ENCODE measurements around the gene SCG3. TPM values are rescaled to one million over a fixed set of nuclear protein-coding genes. Genes with fewer than 3 reads are reported as not detected.
"Not testable (repeated sequence)": the region's sequence is repeated elsewhere in the genome, so short reads cannot be mapped to it uniquely, and the experiment has no call there.

SCG3 gene
- not detected for polyA plus RNA-seq

GRCh38 chr15:51681303-51681963, at the start of gene SCG3:
SCG3 (plus strand) TSS chr15:51681503; CDS start chr15:51681756, 253 bp downstream.
- Mint-ChIP-seq H3K4me3 (no peak within 1 kb of the TSS), H3K9me3 (peaks cover 0 to 7% (median 0%) of the 10 kb centered on the region in 3 donors), H3K36me3 (no peaks in the 10 kb centered on the region), H3K4me1 (peaks cover 0 to 2% (median 0%) of the 10 kb centered on the region in 3 donors), H3K27me3 (peaks cover 32% of the 10 kb centered on the region), H3K27ac (peak within 1 kb of the TSS in 1 of 3 donors; percentile 36)

- Mint-ChIP-seq H3K27me3 (peaks cover 3% of the 10 kb centered on the region), H3K36me3 (no peaks in the 10 kb centered on the region), H3K27ac (no peak overlapping the region), H3K9me3 (peaks cover 0 to 1% (median 0%) of the 10 kb centered on the region in 3 donors), H3K4me3 (no peak overlapping the region), H3K4me1 (no peaks in the 10 kb centered on the region)
Observed at GRCh38 chr15:51634591-51635198, 46.6 kb upstream of the SCG3 start.

GRCh38 chr15:51641490-51642130, 39.7 kb upstream of the SCG3 start:
- H3K27ac Mint-ChIP-seq: no peak overlapping the region
- no peak overlapping the region for H3K4me3 Mint-ChIP-seq
- H3K4me1 Mint-ChIP-seq: no peaks in the 10 kb centered on the region
- no peaks in the 10 kb centered on the region for H3K9me3 Mint-ChIP-seq
- no peaks in the 10 kb centered on the region for H3K36me3 Mint-ChIP-seq
- peaks cover 3% of the 10 kb centered on the region for H3K27me3 Mint-ChIP-seq

GRCh38 chr15:51642696-51643095, 38.6 kb upstream of the SCG3 start:
- Mint-ChIP-seq H3K27ac (no peak overlapping the region), H3K4me3 (no peak overlapping the region), H3K36me3 (no peaks in the 10 kb centered on the region), H3K27me3 (peaks cover 3% of the 10 kb centered on the region), H3K9me3 (no peaks in the 10 kb centered on the region), H3K4me1 (no peaks in the 10 kb centered on the region)

- Mint-ChIP-seq H3K27me3 (no peaks in the 10 kb centered on the region), H3K9me3 (no peaks in the 10 kb centered on the region), H3K4me1 (peaks cover 0 to 2% (median 2%) of the 10 kb centered on the region in 3 donors), H3K27ac (no peak overlapping the region), H3K4me3 (no peak overlapping the region), H3K36me3 (no peaks in the 10 kb centered on the region)
Observed at GRCh38 chr15:51647128-51647562, 34.2 kb upstream of the SCG3 start.

- not testable (repeated sequence) for H3K27me3 Mint-ChIP-seq, H3K36me3 Mint-ChIP-seq, H3K4me1 Mint-ChIP-seq, H3K27ac Mint-ChIP-seq, H3K9me3 Mint-ChIP-seq, H3K4me3 Mint-ChIP-seq
Observed at GRCh38 chr15:51648101-51648500, 33.2 kb upstream of the SCG3 start.

- not testable (repeated sequence) for H3K4me3 Mint-ChIP-seq, H3K27me3 Mint-ChIP-seq, H3K4me1 Mint-ChIP-seq, H3K36me3 Mint-ChIP-seq, H3K27ac Mint-ChIP-seq, H3K9me3 Mint-ChIP-seq
Observed at GRCh38 chr15:51648643-51649042, 32.7 kb upstream of the SCG3 start.

- Mint-ChIP-seq H3K9me3 (no peaks in the 10 kb centered on the region), H3K27ac (no peak overlapping the region), H3K27me3 (no peaks in the 10 kb centered on the region), H3K4me3 (no peak overlapping the region), H3K4me1 (peaks cover 0 to 2% (median 2%) of the 10 kb centered on the region in 3 donors), H3K36me3 (peaks cover 1% of the 10 kb centered on the region)
Observed at GRCh38 chr15:51649659-51650521, 31.4 kb upstream of the SCG3 start.

- H3K9me3 Mint-ChIP-seq: no peaks in the 10 kb centered on the region
- peaks cover 1% of the 10 kb centered on the region for H3K36me3 Mint-ChIP-seq
- H3K27me3 Mint-ChIP-seq: no peaks in the 10 kb centered on the region
- no peak overlapping the region for H3K4me3 Mint-ChIP-seq
- H3K4me1 Mint-ChIP-seq: peaks cover 0 to 2% (median 2%) of the 10 kb centered on the region in 3 donors
- no peak overlapping the region for H3K27ac Mint-ChIP-seq
Observed at GRCh38 chr15:51652084-51652668, 29.1 kb upstream of the SCG3 start.

- not testable (repeated sequence) for H3K27ac Mint-ChIP-seq, H3K4me3 Mint-ChIP-seq
Observed at GRCh38 chr15:51655401-51656057, 25.8 kb upstream of the SCG3 start.

GRCh38 chr15:51658664-51659063, 22.6 kb upstream of the SCG3 start:
- Mint-ChIP-seq H3K9me3 (no peaks in the 10 kb centered on the region), H3K4me3 (no peak overlapping the region), H3K27ac (no peak overlapping the region), H3K4me1 (no peaks in the 10 kb centered on the region), H3K36me3 (peaks cover 1% of the 10 kb centered on the region), H3K27me3 (no peaks in the 10 kb centered on the region)

More at GRCh38 chr15:51655401-51656057, 25.8 kb upstream of the SCG3 start:
- H3K9me3 Mint-ChIP-seq, H3K36me3 Mint-ChIP-seq, H3K27me3 Mint-ChIP-seq, H3K4me1 Mint-ChIP-seq: not testable (repeated sequence)

- H3K9me3 Mint-ChIP-seq: no peaks in the 10 kb centered on the region
- H3K27me3 Mint-ChIP-seq: peaks cover 1% of the 10 kb centered on the region
- H3K27ac Mint-ChIP-seq: no peak overlapping the region
- H3K36me3 Mint-ChIP-seq: no peaks in the 10 kb centered on the region
- no peaks in the 10 kb centered on the region for H3K4me1 Mint-ChIP-seq
- no peak overlapping the region for H3K4me3 Mint-ChIP-seq
Observed at GRCh38 chr15:51661072-51661471, 20.2 kb upstream of the SCG3 start.

GRCh38 chr15:51667478-51667877, 13.8 kb upstream of the SCG3 start:
- peaks cover 0 to 3% (median 0%) of the 10 kb centered on the region in 3 donors for H3K9me3 Mint-ChIP-seq
- no peaks in the 10 kb centered on the region for H3K36me3 Mint-ChIP-seq
- H3K27ac Mint-ChIP-seq: peak overlapping the region in 1 of 3 donors; percentile 17
- peaks cover 0 to 2% (median 0%) of the 10 kb centered on the region in 3 donors for H3K4me1 Mint-ChIP-seq
- no peak overlapping the region for H3K4me3 Mint-ChIP-seq
- peaks cover 6% of the 10 kb centered on the region for H3K27me3 Mint-ChIP-seq

- H3K4me3 Mint-ChIP-seq: no peak overlapping the region
- H3K27ac Mint-ChIP-seq: no peak overlapping the region
Observed at GRCh38 chr15:51668446-51668845, 12.9 kb upstream of the SCG3 start.

More at GRCh38 chr15:51668446-51668845, 12.9 kb upstream of the SCG3 start:
- Mint-ChIP-seq H3K4me1 (peaks cover 0 to 2% (median 0%) of the 10 kb centered on the region in 3 donors), H3K27me3 (peaks cover 6% of the 10 kb centered on the region), H3K36me3 (no peaks in the 10 kb centered on the region), H3K9me3 (peaks cover 0 to 3% (median 0%) of the 10 kb centered on the region in 3 donors)

Measured in IgD-negative memory B cell (primary cell).